Measurements from ENCODE around the gene ATP2B1.

DNA sequence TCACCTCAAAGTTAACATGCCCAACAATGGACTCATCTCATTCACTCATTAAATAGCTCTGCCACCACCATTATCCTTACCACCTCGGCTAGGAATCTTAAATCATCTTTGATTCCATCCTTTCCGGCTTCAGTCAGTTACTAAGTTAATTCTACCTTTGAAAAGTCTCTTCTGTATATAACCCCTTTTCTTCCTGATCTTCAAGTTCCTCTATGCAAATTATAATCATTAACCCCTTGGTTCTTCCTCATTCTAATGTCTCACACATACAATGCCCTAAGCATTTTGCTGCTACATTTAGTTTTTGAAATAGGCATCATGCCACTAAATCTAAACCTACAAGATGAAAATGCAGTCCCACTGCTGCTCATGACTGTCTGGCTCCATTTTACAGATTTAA, 51.6 kb downstream of the ATP2B1 start:
- TF ChIP-seq, protein P1, sequence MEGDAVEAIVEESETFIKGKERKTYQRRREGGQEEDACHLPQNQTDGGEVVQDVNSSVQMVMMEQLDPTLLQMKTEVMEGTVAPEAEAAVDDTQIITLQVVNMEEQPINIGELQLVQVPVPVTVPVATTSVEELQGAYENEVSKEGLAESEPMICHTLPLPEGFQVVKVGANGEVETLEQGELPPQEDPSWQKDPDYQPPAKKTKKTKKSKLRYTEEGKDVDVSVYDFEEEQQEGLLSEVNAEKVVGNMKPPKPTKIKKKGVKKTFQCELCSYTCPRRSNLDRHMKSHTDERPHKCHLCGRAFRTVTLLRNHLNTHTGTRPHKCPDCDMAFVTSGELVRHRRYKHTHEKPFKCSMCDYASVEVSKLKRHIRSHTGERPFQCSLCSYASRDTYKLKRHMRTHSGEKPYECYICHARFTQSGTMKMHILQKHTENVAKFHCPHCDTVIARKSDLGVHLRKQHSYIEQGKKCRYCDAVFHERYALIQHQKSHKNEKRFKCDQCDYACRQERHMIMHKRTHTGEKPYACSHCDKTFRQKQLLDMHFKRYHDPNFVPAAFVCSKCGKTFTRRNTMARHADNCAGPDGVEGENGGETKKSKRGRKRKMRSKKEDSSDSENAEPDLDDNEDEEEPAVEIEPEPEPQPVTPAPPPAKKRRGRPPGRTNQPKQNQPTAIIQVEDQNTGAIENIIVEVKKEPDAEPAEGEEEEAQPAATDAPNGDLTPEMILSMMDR (IDR thresholded peaks at IDR 0.05; ENCODE audit: low read depth, low read length, poor library complexity, severe bottlenecking) = no peak
- no peak for TF ChIP-seq EZH2phosphoT487 (IDR thresholded peaks at IDR 0.05; ENCODE audit: borderline replicate concordance, low read length)
